Stomach (tissue), 4 donors: ENCODE data around the gene PATL1.

Experiments used
- CTCF ChIP-seq, 7 experiments: fragments of 450-650 bp in 4 of 7; fragments of 200-600 bp in 3 of 7; sonication (generic) in 3 of 7; IDR thresholded peaks; one replicate each; pipeline ENCODE4 v1.5.1; 2016 to 2019; ENCODE audit warnings: antibody characterized with exemption in 7 of 7, control low read depth in 2 of 7, mild to moderate bottlenecking in 1 of 7
- POLR2A ChIP-seq, 4 donors: fragments of 450-650 bp; IDR thresholded peaks; one replicate each; pipeline ENCODE4 v1.6.1; 2016; ENCODE audit warnings: antibody characterized with exemption in 4 of 4, control low read depth in 2 of 4, mild to moderate bottlenecking in 1 of 4, moderate library complexity in 1 of 4
- POLR2AphosphoS5 ChIP-seq, 3 donors: sonication (generic); formaldehyde crosslinking; IDR thresholded peaks; one replicate each; pipeline ENCODE4 v1.6.1; 2016; ENCODE audit warnings: antibody characterized with exemption in 3 of 3

- TF ChIP-seq POLR2AphosphoS5 (IDR thresholded peaks at IDR 0.05): no peak
- TF ChIP-seq POLR2A (IDR thresholded peaks at IDR 0.05): no peak
- TF ChIP-seq CTCF (IDR thresholded peaks at IDR 0.05): no peak
Observed at GRCh38 chr11:59607703-59608454, 61.0 kb downstream of the PATL1 start.
